ENCODE measurements around the gene TFEB. TPM values are rescaled to one million over a fixed set of nuclear protein-coding genes. Genes with fewer than 3 reads are reported as not detected.

The TFEB gene
- total RNA-seq, 3 donors from 2014 or later (not counting 1 experiment from before 2014, with no cell fraction given) = 56.0 to 66.7 (median 66.2) TPM

GRCh38 chr6:41682056-41682477 lies 53.3 kb downstream of the TFEB start:
- 7% methylated on average over 8 of the region's 9 CpGs for WGBS (ENCODE audit: insufficient coverage)
- peaks cover 17% of the 10 kb centered on the region for H3K36me3 ChIP-seq (ENCODE audit: control insufficient read depth, insufficient read depth, low read length)
- peaks cover 23% of the 10 kb centered on the region for H3K4me1 ChIP-seq (ENCODE audit: control insufficient read depth, insufficient read depth, low read length)
- ATAC-seq = peak; percentile 83 to 87 (median 86)
- H3K4me3 ChIP-seq (ENCODE audit: low read length) = no peak overlapping the region
- peak overlapping the region in 1 of 2 donors; percentile 71 for H3K27ac Mint-ChIP-seq
- H3K9me3 ChIP-seq (ENCODE audit: control insufficient read depth, insufficient read depth, low read length) = no peaks in the 10 kb centered on the region
- H3K36me3 Mint-ChIP-seq = no peaks in the 10 kb centered on the region
- peak overlapping the region; percentile 38 for H3K4me3 Mint-ChIP-seq
- H3K4me1 Mint-ChIP-seq = peaks cover 0 to 19% of the 10 kb centered on the region in 2 donors
- peak; percentile 67 for TF ChIP-seq CTCF (IDR thresholded peaks at IDR 0.05)
- H3K27me3 ChIP-seq (ENCODE audit: control insufficient read depth, insufficient read depth, low read length) = no peaks in the 10 kb centered on the region
- no peaks in the 10 kb centered on the region for H3K9me3 Mint-ChIP-seq
- peak; percentile 65 to 80 for DNase-seq
- peaks cover under 1 to 2% of the 10 kb centered on the region in 2 donors for H3K27me3 Mint-ChIP-seq (ENCODE audit: low read depth in 2 of 2)
- H3K27ac ChIP-seq (ENCODE audit: low read length) = no peak overlapping the region
- intact Hi-C loops (cut with micrococcal nuclease) = loop anchor here (1.0 to 2.0 kb wide), 3 partner anchors 79 to 375 kb away; no protein-coding TSS in a partner anchor

- WGBS (ENCODE audit: insufficient coverage) = 83% methylated on average over 11 of the region's 11 CpGs
- Mint-ChIP-seq H3K4me3 (no peak overlapping the region), H3K36me3 (no peaks in the 10 kb centered on the region), H3K4me1 (peaks cover 0 to 19% of the 10 kb centered on the region in 2 donors), H3K27me3 (ENCODE audit: low read depth in 2 of 2) (peaks cover 8 to 16% of the 10 kb centered on the region in 2 donors), H3K27ac (no peak overlapping the region), H3K9me3 (no peaks in the 10 kb centered on the region)
- Histone ChIP-seq H3K27ac (ENCODE audit: low read length) (no peak overlapping the region), H3K4me3 (ENCODE audit: low read length) (no peak overlapping the region), H3K36me3 (ENCODE audit: control insufficient read depth, insufficient read depth, low read length) (peaks cover 6% of the 10 kb centered on the region), H3K27me3 (ENCODE audit: control insufficient read depth, insufficient read depth, low read length) (no peaks in the 10 kb centered on the region), H3K4me1 (ENCODE audit: control insufficient read depth, insufficient read depth, low read length) (peaks cover 23% of the 10 kb centered on the region), H3K9me3 (ENCODE audit: control insufficient read depth, insufficient read depth, low read length) (no peaks in the 10 kb centered on the region)
- DNase-seq (no peak), ATAC-seq (no peak)
- TF ChIP-seq CTCF (IDR thresholded peaks at IDR 0.05) = no peak
- intact Hi-C loops (cut with micrococcal nuclease) = no loop called here
Observed at GRCh38 chr6:41680182-41680965, 55.0 kb downstream of the TFEB start.

GRCh38 chr6:41679696-41680095 lies 55.7 kb downstream of the TFEB start:
- Mint-ChIP-seq H3K36me3 (no peaks in the 10 kb centered on the region), H3K4me1 (peaks cover 0 to 19% of the 10 kb centered on the region in 2 donors), H3K27ac (no peak overlapping the region), H3K9me3 (no peaks in the 10 kb centered on the region), H3K27me3 (ENCODE audit: low read depth in 2 of 2) (peaks cover 8 to 16% of the 10 kb centered on the region in 2 donors), H3K4me3 (no peak overlapping the region)
- Histone ChIP-seq H3K27me3 (ENCODE audit: control insufficient read depth, insufficient read depth, low read length) (no peaks in the 10 kb centered on the region), H3K9me3 (ENCODE audit: control insufficient read depth, insufficient read depth, low read length) (no peaks in the 10 kb centered on the region), H3K4me1 (ENCODE audit: control insufficient read depth, insufficient read depth, low read length) (peaks cover 23% of the 10 kb centered on the region), H3K36me3 (ENCODE audit: control insufficient read depth, insufficient read depth, low read length) (peaks cover 4% of the 10 kb centered on the region), H3K27ac (ENCODE audit: low read length) (no peak overlapping the region), H3K4me3 (ENCODE audit: low read length) (no peak overlapping the region)
- intact Hi-C loops (cut with micrococcal nuclease) = no loop called here
- DNase-seq (no peak), ATAC-seq (no peak)
- 80% methylated on average over 2 of the region's 9 CpGs for WGBS (ENCODE audit: insufficient coverage)
- no peak for TF ChIP-seq CTCF (IDR thresholded peaks at IDR 0.05)

Data from natural killer cell (primary cell).